Astrocyte of the spinal cord (primary cell): ENCODE measurements around the gene TRMT112.

Experiments
- DNase-seq: peaks from one replicate; pipeline ENCODE4 v3.0.0; 2011; ENCODE audit warnings: low read depth, low spot score
- H3K4me3 ChIP-seq: 2 replicates; pipeline ENCODE4 v1.5.1; 2011; ENCODE audit warnings: low read depth, mild to moderate bottlenecking, low read length, moderate library complexity
- in situ Hi-C: cut with HindIII; loops from 2 replicates; pipeline ENCODE4 v1.10.0; 2017; ENCODE audit warnings: low sequenced_read_pairs
- TF ChIP-seq, protein P1 (sequence below): IDR thresholded peaks from 2 replicates; pipeline ENCODE4 v1.5.1; 2012; ENCODE audit warnings: low read depth, mild to moderate bottlenecking, low read length, inconsistent platforms

The TRMT112 gene

DNA sequence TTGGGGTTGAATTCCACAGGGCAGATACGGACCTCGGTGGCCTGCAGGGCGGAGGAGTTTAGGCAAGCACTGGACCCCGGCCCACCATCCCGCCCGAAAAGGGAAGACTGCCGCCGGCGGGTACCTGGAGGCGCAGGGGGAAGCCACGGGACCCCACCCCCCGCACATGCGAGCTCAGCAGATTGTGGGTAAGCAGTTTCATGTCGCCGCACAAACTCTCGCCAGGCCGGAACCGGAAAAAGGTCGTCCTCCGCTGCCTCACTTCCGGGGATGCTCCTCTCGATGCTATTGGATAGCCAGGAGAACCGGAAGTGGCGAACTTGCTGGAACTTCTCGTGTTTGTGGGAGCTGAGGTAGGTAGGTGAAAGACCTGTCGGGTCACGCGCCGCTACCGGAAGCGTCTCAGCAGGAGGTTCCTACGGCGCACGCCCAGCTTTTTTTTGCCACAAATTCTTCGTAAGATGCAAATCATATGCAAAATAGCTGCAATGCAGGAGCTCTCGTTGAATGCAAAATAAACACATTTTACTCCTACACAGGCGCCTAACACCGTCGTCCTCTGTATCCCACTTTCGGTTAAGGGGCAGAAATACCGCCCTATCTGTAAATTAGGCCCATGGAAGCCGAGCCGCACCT lies at the start of gene TRMT112:
TSS of gene TRMT112 (minus strand) at position 235 of the 636 bp plus-strand sequence. CDS start at position 202, 33 bp downstream.
- in situ Hi-C loops, result no loop called here
- peak; percentile 97 for DNase-seq
- TF ChIP-seq, protein P1, sequence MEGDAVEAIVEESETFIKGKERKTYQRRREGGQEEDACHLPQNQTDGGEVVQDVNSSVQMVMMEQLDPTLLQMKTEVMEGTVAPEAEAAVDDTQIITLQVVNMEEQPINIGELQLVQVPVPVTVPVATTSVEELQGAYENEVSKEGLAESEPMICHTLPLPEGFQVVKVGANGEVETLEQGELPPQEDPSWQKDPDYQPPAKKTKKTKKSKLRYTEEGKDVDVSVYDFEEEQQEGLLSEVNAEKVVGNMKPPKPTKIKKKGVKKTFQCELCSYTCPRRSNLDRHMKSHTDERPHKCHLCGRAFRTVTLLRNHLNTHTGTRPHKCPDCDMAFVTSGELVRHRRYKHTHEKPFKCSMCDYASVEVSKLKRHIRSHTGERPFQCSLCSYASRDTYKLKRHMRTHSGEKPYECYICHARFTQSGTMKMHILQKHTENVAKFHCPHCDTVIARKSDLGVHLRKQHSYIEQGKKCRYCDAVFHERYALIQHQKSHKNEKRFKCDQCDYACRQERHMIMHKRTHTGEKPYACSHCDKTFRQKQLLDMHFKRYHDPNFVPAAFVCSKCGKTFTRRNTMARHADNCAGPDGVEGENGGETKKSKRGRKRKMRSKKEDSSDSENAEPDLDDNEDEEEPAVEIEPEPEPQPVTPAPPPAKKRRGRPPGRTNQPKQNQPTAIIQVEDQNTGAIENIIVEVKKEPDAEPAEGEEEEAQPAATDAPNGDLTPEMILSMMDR, result no peak
- H3K4me3 ChIP-seq, result peak within 1 kb of the TSS; percentile 97

- in situ Hi-C loops, result no loop called here
- H3K4me3 ChIP-seq, result no peak overlapping the region
- TF ChIP-seq, protein P1, result no peak
- no peak for DNase-seq
These were observed 49.4 kb upstream of the TRMT112 start for GRCh38 chr11:64366751-64367150.

DNA sequence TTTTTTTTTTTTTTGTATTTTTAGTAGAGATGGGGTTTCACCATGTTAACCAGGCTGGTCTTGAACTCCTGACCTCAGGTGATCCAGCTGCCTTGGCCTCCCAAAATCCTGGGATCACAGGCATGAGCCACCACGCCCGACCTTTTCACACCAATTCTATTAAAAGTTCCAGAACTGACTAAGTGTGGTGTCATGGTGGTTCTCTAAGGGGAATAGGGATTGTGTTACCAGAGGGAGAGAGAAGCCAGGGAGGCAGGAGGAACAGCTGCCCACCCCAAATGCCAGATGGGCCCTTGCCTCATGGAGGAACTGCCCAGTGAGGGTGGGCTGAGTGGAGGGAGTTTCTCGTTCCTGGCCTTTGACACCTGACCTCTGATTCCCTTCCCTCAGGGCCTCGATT lies 47.6 kb upstream of the TRMT112 start:
- in situ Hi-C loops, result no loop called here
- no peak overlapping the region for H3K4me3 ChIP-seq
- no peak for DNase-seq
- TF ChIP-seq, protein P1, result no peak

DNA sequence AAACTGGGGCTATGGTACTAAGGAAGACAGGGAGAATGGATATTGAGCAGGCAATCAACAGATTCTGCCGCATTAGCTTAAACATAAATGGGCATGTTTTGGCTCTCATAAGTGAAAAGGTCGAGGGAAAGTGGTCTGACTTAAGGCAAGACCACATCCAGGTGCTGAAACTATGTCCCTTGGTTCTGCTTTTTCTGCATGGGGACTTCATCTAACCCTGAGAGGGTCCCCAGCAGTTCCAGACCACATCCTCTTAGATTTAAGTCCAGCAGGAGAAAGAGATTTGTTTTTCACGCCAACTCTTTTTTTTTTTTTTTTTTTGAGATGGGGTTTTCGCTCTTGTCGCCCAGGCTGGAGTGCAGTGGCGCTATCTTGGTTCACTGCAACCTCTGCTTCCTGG lies 47.1 kb upstream of the TRMT112 start:
- H3K4me3 ChIP-seq, result no peak overlapping the region
- TF ChIP-seq, protein P1, result no peak
- in situ Hi-C loops, result no loop called here
- DNase-seq, result no peak

DNA sequence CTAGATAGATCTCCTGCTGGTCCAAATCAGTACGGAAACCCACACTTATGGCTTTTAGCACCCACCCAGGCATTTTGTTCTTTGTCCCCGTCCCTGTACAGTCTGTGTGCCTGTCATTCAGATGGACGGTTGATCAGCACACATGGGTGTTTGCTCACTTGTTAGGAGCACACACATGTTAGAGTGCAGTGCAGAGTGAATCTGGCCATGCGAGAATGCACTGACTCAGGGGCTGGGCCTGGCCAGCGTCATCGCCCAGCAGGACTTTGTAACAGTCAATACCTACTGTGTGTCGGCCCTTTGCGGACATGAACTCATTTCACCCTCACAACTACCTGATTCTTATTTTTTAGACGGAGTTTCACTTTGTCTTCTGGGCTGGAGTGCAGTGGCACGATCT lies 45.0 kb upstream of the TRMT112 start:
- no peak overlapping the region for H3K4me3 ChIP-seq
- no peak for DNase-seq
- in situ Hi-C loops, result no loop called here
- TF ChIP-seq, protein P1, result no peak

- in situ Hi-C loops, result no loop called here
- no peak for DNase-seq
- H3K4me3 ChIP-seq, result no peak overlapping the region
- TF ChIP-seq, protein P1, result no peak
These were observed 44.3 kb upstream of the TRMT112 start for GRCh38 chr11:64361659-64362058.

DNA sequence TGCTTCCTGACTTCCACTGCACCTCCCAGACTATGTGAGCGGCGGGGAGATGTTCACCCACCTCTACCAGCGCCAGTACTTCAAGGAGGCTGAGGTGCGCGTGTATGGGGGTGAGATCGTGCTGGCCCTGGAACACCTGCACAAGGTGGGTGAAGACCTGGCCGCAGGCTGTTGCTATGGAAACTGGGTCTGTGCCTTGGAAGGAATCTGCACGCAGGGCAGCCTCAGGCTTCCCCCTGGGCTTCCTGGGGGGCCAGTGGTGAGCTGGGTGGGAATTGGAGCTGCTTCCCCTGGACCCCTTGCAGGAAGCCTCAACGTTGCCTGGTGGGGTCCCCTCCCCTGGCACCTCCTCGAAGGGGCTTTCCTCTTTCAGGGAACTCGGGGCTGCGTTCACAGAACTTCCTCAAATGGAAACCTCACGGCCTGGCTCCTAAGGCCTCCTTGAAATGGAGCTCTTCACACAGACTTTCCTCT lies 43.1 kb upstream of the TRMT112 start:
- TF ChIP-seq, protein P1, result no peak
- H3K4me3 ChIP-seq, result no peak overlapping the region
- no peak for DNase-seq
- in situ Hi-C loops, result no loop called here
